Measurements from ENCODE around the gene ZSCAN9. TPM values are rescaled to one million over a fixed set of nuclear protein-coding genes. Genes with fewer than 3 reads are reported as not detected.

ZSCAN9 gene
- total RNA-seq, 1 experiment from 2014 or later: 25.8 TPM

- Mint-ChIP-seq H3K4me1 (ENCODE audit: low read depth, unreplicated experiment) (peaks cover 6% of the 10 kb centered on the region), H3K36me3 (ENCODE audit: insufficient read depth, unreplicated experiment) (no peaks in the 10 kb centered on the region), H3K27me3 (ENCODE audit: unreplicated experiment) (no peaks in the 10 kb centered on the region), H3K27ac (ENCODE audit: unreplicated experiment) (no peak overlapping the region), H3K4me3 (ENCODE audit: low read depth, unreplicated experiment) (no peak overlapping the region), H3K9me3 (ENCODE audit: low read depth, unreplicated experiment) (no peaks in the 10 kb centered on the region)
- TF ChIP-seq, protein P1, sequence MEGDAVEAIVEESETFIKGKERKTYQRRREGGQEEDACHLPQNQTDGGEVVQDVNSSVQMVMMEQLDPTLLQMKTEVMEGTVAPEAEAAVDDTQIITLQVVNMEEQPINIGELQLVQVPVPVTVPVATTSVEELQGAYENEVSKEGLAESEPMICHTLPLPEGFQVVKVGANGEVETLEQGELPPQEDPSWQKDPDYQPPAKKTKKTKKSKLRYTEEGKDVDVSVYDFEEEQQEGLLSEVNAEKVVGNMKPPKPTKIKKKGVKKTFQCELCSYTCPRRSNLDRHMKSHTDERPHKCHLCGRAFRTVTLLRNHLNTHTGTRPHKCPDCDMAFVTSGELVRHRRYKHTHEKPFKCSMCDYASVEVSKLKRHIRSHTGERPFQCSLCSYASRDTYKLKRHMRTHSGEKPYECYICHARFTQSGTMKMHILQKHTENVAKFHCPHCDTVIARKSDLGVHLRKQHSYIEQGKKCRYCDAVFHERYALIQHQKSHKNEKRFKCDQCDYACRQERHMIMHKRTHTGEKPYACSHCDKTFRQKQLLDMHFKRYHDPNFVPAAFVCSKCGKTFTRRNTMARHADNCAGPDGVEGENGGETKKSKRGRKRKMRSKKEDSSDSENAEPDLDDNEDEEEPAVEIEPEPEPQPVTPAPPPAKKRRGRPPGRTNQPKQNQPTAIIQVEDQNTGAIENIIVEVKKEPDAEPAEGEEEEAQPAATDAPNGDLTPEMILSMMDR (IDR thresholded peaks at IDR 0.05; ENCODE audit: unreplicated experiment): no peak
- CTCF ChIA-PET: no interaction called here
- intact Hi-C loops (cut with micrococcal nuclease; ENCODE audit: unreplicated experiment): no loop called here
- BruUV-seq (replicated peaks): no TSS peak
- DNase-seq: no peak
Measured at GRCh38 chr6:28206928-28207509, 18.1 kb upstream of the ZSCAN9 start.

GRCh38 chr6:28207510-28208110 is 17.5 kb upstream of the ZSCAN9 start:
- Mint-ChIP-seq H3K27me3 (ENCODE audit: unreplicated experiment) (no peaks in the 10 kb centered on the region), H3K4me3 (ENCODE audit: low read depth, unreplicated experiment) (no peak overlapping the region), H3K9me3 (ENCODE audit: low read depth, unreplicated experiment) (no peaks in the 10 kb centered on the region), H3K27ac (ENCODE audit: unreplicated experiment) (no peak overlapping the region), H3K36me3 (ENCODE audit: insufficient read depth, unreplicated experiment) (peaks cover 5% of the 10 kb centered on the region), H3K4me1 (ENCODE audit: low read depth, unreplicated experiment) (peaks cover 8% of the 10 kb centered on the region)
- no peak for DNase-seq
- TF ChIP-seq, protein P1 (IDR thresholded peaks at IDR 0.05; ENCODE audit: unreplicated experiment): no peak
- CTCF ChIA-PET: interaction anchor here (0.7 kb wide), 1 partner anchor 735 kb away, joined by 5 read pairs; the partner anchor contains the start of gene ZNF184
- BruUV-seq (replicated peaks): no TSS peak
- intact Hi-C loops (cut with micrococcal nuclease; ENCODE audit: unreplicated experiment): no loop called here

DNA sequence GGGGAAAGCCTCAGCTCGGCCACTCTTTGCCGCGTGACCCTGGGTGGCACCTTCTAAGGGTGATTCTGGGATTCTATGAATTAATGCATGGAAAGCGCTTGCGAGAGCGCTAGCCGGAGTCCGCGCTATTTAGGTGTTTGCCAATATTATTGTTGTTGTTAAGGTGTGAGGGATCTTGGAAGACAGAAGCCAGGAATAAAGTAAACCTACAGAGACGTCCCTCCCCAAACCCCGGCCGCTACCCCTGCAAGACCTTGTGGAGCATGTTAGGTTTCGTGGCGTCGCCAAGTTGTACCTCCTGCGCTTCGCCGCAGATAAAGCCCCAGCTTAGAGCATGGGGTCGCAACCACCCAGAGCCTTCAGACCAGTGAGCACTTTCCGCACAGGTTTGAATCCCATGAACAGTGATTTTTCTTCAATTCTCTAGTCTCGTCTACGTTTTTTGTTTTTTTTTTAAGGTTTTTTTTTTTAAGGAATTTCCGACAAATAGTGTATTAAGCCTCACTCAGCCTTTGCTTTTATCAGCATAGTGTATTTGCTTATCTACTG is 16.9 kb upstream of the ZSCAN9 start:
- Mint-ChIP-seq H3K4me3 (ENCODE audit: low read depth, unreplicated experiment) (no peak overlapping the region), H3K36me3 (ENCODE audit: insufficient read depth, unreplicated experiment) (peaks cover 11% of the 10 kb centered on the region), H3K9me3 (ENCODE audit: low read depth, unreplicated experiment) (no peaks in the 10 kb centered on the region), H3K27ac (ENCODE audit: unreplicated experiment) (no peak overlapping the region), H3K27me3 (ENCODE audit: unreplicated experiment) (no peaks in the 10 kb centered on the region), H3K4me1 (ENCODE audit: low read depth, unreplicated experiment) (peaks cover 14% of the 10 kb centered on the region)
- BruUV-seq (replicated peaks): no TSS peak
- intact Hi-C loops (cut with micrococcal nuclease; ENCODE audit: unreplicated experiment): no loop called here
- no peak for DNase-seq
- CTCF ChIA-PET: interaction anchor here (0.7 kb wide), 1 partner anchor 735 kb away, joined by 5 read pairs; the partner anchor contains the start of gene ZNF184
- TF ChIP-seq, protein P1 (IDR thresholded peaks at IDR 0.05; ENCODE audit: unreplicated experiment): no peak

- intact Hi-C loops (cut with micrococcal nuclease; ENCODE audit: unreplicated experiment): loop anchor here (5.0 to 10.0 kb wide), 3 partner anchors 147 to 308 kb away; no protein-coding TSS in a partner anchor
- peaks cover 11% of the 10 kb centered on the region for H3K36me3 Mint-ChIP-seq (ENCODE audit: insufficient read depth, unreplicated experiment)
Measured at GRCh38 chr6:28209753-28210535, 15.1 kb upstream of the ZSCAN9 start.

More at GRCh38 chr6:28209753-28210535, 15.1 kb upstream of the ZSCAN9 start:
- BruUV-seq (replicated peaks): no TSS peak
- Mint-ChIP-seq H3K9me3 (ENCODE audit: low read depth, unreplicated experiment) (no peaks in the 10 kb centered on the region), H3K4me1 (ENCODE audit: low read depth, unreplicated experiment) (peaks cover 17% of the 10 kb centered on the region), H3K27ac (ENCODE audit: unreplicated experiment) (no peak overlapping the region), H3K4me3 (ENCODE audit: low read depth, unreplicated experiment) (no peak overlapping the region), H3K27me3 (ENCODE audit: unreplicated experiment) (no peaks in the 10 kb centered on the region)
- DNase-seq: no peak
- TF ChIP-seq, protein P1 (IDR thresholded peaks at IDR 0.05; ENCODE audit: unreplicated experiment): no peak
- CTCF ChIA-PET: no interaction called here
